KMS-11 (cell line): ENCODE results near the gene HIGD1A.

Experiments used
- H2AFZ ChIP-seq: fragments of 200-600 bp; sonication (generic); 2 replicates; pipeline ENCODE4 v1.6.1; 2016; ENCODE audit warnings: antibody characterized with exemption, mixed run types, low read depth
- H3K27ac ChIP-seq: fragments of 200-600 bp; sonication (generic); 2 replicates; pipeline ENCODE4 v1.6.1; 2016; ENCODE audit warnings: mild to moderate bottlenecking, mixed run types
- H3K27me3 ChIP-seq: fragments of 200-600 bp; sonication (generic); 2 replicates; pipeline ENCODE4 v1.6.1; 2017; ENCODE audit warnings: mild to moderate bottlenecking, low read depth, mixed run types, moderate library complexity; ENCODE audit not compliant: insufficient read depth
- H3K36me3 ChIP-seq: fragments of 200-600 bp; sonication (generic); 2 replicates; pipeline ENCODE4 v1.6.1; 2017; ENCODE audit warnings: mild to moderate bottlenecking, mixed run types; ENCODE audit not compliant: insufficient read depth
- H3K4me1 ChIP-seq: fragments of 200-600 bp; sonication (generic); 2 replicates; pipeline ENCODE4 v1.6.1; 2016; ENCODE audit warnings: mild to moderate bottlenecking, low read depth, mixed run types; ENCODE audit not compliant: poor library complexity, severe bottlenecking
- H3K4me2 ChIP-seq: fragments of 200-600 bp; sonication (generic); 2 replicates; pipeline ENCODE4 v1.7.0; 2016; ENCODE audit warnings: mild to moderate bottlenecking, mixed run types
- H3K4me3 ChIP-seq: fragments of 200-600 bp; sonication (generic); IDR thresholded peaks from 2 replicates; pipeline ENCODE4 v1.6.1; 2017; ENCODE audit warnings: low read depth, low read length, mixed read lengths; ENCODE audit not compliant: insufficient read depth
- H3K79me2 ChIP-seq: fragments of 200-600 bp; sonication (generic); 2 replicates; pipeline ENCODE4 v1.6.1; 2016; ENCODE audit warnings: low read depth, mixed run types; ENCODE audit not compliant: insufficient read depth
- H3K9ac ChIP-seq: fragments of 200-600 bp; sonication (generic); 2 replicates; pipeline ENCODE4 v1.6.1; 2016; ENCODE audit warnings: mild to moderate bottlenecking, mixed run types
- H4K20me1 ChIP-seq: fragments of 200-600 bp; sonication (generic); 2 replicates; pipeline ENCODE4 v1.6.1; 2016; ENCODE audit warnings: mild to moderate bottlenecking, mixed run types; ENCODE audit not compliant: insufficient read depth
- TF ChIP-seq, protein P1 (sequence below): fragments of 200-600 bp; sonication (generic); conservative IDR thresholded peaks from 2 replicates; pipeline ENCODE4 v1.6.1; 2017; ENCODE audit warnings: low read depth, mild to moderate bottlenecking, antibody characterized with exemption, low read length, moderate library complexity, mixed read lengths

Gene HIGD1A

DNA sequence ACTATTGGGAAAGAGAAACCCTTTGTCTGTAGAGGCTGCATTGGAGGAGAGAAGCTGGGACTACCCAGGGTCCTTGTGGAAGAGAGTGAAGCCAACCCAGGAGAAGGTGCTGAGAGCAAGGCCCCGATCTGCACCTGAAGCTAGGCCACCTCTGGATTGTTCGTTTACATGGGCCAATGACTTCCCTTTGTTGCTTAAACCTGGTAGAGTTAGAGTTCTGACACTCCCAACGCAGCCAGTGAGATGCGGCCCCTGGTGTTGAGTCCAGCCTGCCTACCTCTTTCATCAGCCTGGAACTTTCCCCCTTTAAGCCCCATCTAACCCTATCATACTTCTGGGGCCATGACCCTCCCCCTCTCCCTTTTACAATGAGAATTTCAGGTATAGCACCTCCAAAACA is 62.0 kb downstream of the HIGD1A start:
- H4K20me1 ChIP-seq, result no peaks in the 10 kb centered on the region
- H3K9ac ChIP-seq, result no peak overlapping the region
- no peak overlapping the region for H2AFZ ChIP-seq
- no peaks in the 10 kb centered on the region for H3K27me3 ChIP-seq
- no peak overlapping the region for H3K4me2 ChIP-seq
- no peak overlapping the region for H3K27ac ChIP-seq
- no peak overlapping the region for H3K4me3 ChIP-seq
- TF ChIP-seq, protein P1, sequence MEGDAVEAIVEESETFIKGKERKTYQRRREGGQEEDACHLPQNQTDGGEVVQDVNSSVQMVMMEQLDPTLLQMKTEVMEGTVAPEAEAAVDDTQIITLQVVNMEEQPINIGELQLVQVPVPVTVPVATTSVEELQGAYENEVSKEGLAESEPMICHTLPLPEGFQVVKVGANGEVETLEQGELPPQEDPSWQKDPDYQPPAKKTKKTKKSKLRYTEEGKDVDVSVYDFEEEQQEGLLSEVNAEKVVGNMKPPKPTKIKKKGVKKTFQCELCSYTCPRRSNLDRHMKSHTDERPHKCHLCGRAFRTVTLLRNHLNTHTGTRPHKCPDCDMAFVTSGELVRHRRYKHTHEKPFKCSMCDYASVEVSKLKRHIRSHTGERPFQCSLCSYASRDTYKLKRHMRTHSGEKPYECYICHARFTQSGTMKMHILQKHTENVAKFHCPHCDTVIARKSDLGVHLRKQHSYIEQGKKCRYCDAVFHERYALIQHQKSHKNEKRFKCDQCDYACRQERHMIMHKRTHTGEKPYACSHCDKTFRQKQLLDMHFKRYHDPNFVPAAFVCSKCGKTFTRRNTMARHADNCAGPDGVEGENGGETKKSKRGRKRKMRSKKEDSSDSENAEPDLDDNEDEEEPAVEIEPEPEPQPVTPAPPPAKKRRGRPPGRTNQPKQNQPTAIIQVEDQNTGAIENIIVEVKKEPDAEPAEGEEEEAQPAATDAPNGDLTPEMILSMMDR, result no peak
- no peaks in the 10 kb centered on the region for H3K79me2 ChIP-seq
- no peaks in the 10 kb centered on the region for H3K36me3 ChIP-seq
- H3K4me1 ChIP-seq, result no peaks in the 10 kb centered on the region

DNA sequence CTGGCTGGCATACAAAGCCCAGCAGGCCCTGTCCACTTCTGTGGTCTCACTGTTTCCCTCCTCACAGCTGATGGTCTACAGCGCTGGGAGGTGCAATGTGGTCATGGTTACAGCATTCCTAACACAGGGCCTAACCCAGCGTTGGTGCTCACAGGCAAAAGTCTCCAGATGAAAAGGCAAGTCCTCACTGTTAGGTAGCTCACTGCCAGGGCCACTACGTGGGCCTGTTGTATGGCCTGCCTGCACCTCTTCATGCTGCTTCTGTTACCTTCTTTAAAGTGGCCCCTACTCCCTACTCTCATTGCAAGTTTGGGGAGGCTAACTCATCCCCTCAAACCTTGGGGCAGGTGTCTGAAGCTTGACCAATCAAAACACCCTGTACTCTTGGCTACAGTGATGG is 62.5 kb downstream of the HIGD1A start:
- H4K20me1 ChIP-seq, result no peaks in the 10 kb centered on the region
- H3K36me3 ChIP-seq, result no peaks in the 10 kb centered on the region
- H3K9ac ChIP-seq, result no peak overlapping the region
- H3K79me2 ChIP-seq, result no peaks in the 10 kb centered on the region
- H2AFZ ChIP-seq, result no peak overlapping the region
- no peak overlapping the region for H3K4me3 ChIP-seq
- H3K4me2 ChIP-seq, result no peak overlapping the region
- H3K4me1 ChIP-seq, result no peaks in the 10 kb centered on the region
- H3K27me3 ChIP-seq, result no peaks in the 10 kb centered on the region
- H3K27ac ChIP-seq, result no peak overlapping the region
- TF ChIP-seq, protein P1, result no peak

- Histone ChIP-seq H3K36me3 (no peaks in the 10 kb centered on the region), H4K20me1 (no peaks in the 10 kb centered on the region), H3K4me1 (no peaks in the 10 kb centered on the region), H2AFZ (no peak overlapping the region), H3K79me2 (no peaks in the 10 kb centered on the region), H3K4me3 (no peak overlapping the region), H3K9ac (no peak overlapping the region), H3K27ac (no peak overlapping the region), H3K27me3 (no peaks in the 10 kb centered on the region), H3K4me2 (no peak overlapping the region)
- TF ChIP-seq, protein P1, result no peak
These were observed 64.7 kb downstream of the HIGD1A start for GRCh38 chr3:42739401-42740158.

GRCh38 chr3:42736531-42736930 is 67.8 kb downstream of the HIGD1A start:
- TF ChIP-seq, protein P1, result no peak
- no peaks in the 10 kb centered on the region for H4K20me1 ChIP-seq
- no peaks in the 10 kb centered on the region for H3K4me1 ChIP-seq
- H3K27me3 ChIP-seq, result no peaks in the 10 kb centered on the region
- no peak overlapping the region for H3K4me2 ChIP-seq
- no peak overlapping the region for H3K4me3 ChIP-seq
- H3K79me2 ChIP-seq, result no peaks in the 10 kb centered on the region
- H3K36me3 ChIP-seq, result no peaks in the 10 kb centered on the region
- no peak overlapping the region for H3K9ac ChIP-seq
- no peak overlapping the region for H3K27ac ChIP-seq
- H2AFZ ChIP-seq, result no peak overlapping the region
